GM12872 (cell line): Measurements from ENCODE around the gene USH2A.

Source experiments
- CTCF ChIP-seq: IDR thresholded peaks from 3 replicates; pipeline ENCODE4 v1.5.1; 2011; ENCODE audit warnings: low read depth, mild to moderate bottlenecking, low read length, moderate library complexity; ENCODE audit not compliant: insufficient read depth

Gene USH2A

GRCh38 chr1:216314379-216315095 is 108.7 kb downstream of the USH2A start:
- TF ChIP-seq CTCF: no peak

GRCh38 chr1:216310776-216311175 is 112.5 kb downstream of the USH2A start:
- peak; percentile 53; the same call in 2 of the 3 replicates for TF ChIP-seq CTCF

GRCh38 chr1:216306830-216307229 is 116.4 kb downstream of the USH2A start:
- no peak for TF ChIP-seq CTCF

GRCh38 chr1:216303690-216304089 is 119.6 kb downstream of the USH2A start:
- no peak for TF ChIP-seq CTCF

GRCh38 chr1:216293683-216294082 is 129.6 kb downstream of the USH2A start:
- no peak for TF ChIP-seq CTCF

GRCh38 chr1:216290074-216290473 is 133.2 kb downstream of the USH2A start:
- TF ChIP-seq CTCF: no peak

- TF ChIP-seq CTCF: no peak
Observed at GRCh38 chr1:216285052-216285451, 138.2 kb downstream of the USH2A start.
